GM08714 (cell line): ENCODE measurements around the gene MAP1LC3B2.

Experiments used
- H3K4me3 ChIP-seq: fragments of 200-500 bp; sonication (Bioruptor generic); 2 replicates; pipeline ENCODE4 v1.5.1; 2014; ENCODE audit warnings: mild to moderate bottlenecking, low read length, inconsistent platforms
- ZNF274 ChIP-seq: IDR thresholded peaks from 2 replicates; pipeline ENCODE4 v1.6.1; 2012; ENCODE audit warnings: mild to moderate bottlenecking, low read depth, low read length

The MAP1LC3B2 gene

DNA sequence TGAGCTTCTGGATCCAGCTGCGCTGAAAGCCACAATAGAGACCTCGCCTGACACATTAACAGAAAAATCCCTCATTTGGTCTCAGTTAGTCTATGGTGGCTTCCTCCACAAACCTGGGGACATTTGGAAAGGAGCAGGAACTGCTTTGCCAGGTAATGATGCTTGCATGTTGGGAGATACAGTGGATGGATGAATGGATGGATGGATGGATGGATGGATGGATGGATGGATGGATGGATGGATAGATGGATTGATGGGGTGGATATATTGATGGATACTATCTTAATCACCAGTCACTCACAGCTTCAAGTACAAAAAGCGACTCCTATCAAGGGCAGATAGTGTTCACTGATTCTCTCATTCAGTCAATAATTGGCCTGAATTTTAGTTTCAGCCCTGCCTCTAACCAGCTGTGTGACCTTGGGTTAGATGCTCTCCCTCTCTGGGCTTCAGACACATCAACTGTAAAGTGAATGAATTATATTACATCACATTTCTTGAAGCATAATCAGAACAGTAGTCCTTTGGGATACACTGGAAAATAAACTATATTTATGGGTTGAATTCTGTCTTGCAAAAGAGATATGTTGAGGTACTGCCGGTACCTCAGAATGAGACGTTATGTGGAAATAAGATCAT lies 29.3 kb downstream of the MAP1LC3B2 start:
- no peak for TF ChIP-seq ZNF274
- H3K4me3 ChIP-seq: no peak overlapping the region

DNA sequence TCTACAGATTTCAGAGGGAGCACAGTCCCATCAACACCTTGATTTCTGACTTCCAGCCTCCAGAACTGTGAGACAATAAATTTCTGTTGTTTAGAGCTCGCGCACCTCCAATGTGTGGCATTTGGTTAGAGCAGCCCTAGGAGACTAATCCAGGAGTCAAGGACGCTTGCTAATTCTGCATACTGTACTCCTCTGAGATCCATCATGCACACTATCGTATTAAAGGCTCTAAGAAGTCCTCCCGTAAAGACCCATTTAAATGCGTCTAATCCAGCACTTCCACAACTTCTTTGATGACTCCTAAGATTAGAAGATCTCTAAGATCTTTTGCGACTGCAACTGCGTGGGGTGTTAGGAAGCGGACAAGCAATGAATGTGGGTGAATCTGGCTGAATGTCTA lies 30.4 kb downstream of the MAP1LC3B2 start:
- no peak for TF ChIP-seq ZNF274

DNA sequence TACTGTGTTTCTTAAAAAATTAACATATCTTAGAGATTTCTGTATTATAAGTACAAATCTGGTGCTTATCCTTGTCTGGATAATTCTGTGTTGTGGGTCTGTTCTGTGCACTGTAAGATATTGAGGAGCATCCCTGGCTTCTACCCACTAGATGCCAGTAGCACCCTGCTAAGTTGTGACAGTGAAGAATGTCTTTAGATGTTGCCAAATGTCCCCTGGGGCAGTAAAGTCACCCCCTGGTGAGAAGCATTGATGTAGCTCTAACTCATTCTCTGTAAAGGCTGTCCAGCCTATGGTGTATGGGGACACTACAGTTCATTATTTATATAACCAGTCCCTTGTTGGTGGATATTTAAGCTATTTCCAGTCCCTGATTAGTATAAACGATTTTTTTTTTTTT lies 31.4 kb downstream of the MAP1LC3B2 start:
- no peak for TF ChIP-seq ZNF274
- H3K4me3 ChIP-seq: no peak overlapping the region

More for the DNA sequence above, 30.4 kb downstream of the MAP1LC3B2 start:
- H3K4me3 ChIP-seq: no peak overlapping the region

DNA sequence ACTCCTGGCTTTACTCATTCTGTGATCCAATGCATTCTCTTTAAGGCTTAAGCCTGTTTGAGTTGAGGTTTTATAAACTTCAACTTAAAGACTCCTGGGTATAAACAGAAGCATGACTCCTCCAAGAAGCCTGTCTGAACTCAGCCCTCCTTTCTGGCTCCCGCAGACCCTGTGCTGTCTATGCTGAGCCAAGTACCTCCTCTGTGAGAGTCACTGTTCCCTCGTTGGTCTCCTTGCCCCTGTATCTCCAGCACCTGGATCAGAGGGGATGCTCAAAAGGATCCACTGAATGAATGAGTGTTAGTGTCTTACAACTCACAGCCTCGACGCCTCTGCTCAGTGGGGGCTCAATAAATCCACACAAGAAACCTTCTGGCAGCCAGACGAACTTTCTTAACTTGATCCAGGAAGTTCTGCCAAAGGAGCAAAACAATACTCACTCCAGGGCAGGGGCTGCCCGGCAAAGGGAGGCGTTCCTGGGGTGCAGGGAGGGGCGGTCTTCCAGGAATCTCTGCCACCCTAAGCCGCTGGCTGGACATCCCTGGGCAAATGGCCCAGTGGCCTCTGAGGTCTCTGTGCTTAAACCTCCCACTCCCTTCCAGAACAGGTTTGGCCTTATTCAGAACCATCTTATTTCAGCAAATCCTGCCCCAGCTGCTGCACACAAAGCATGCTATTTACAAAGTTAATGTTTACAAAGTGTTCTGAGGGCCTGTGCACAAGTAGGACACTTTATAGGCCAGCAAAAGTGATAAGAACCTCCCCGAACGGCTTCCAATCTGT lies 32.9 kb downstream of the MAP1LC3B2 start:
- no peak overlapping the region for H3K4me3 ChIP-seq
- TF ChIP-seq ZNF274: no peak

DNA sequence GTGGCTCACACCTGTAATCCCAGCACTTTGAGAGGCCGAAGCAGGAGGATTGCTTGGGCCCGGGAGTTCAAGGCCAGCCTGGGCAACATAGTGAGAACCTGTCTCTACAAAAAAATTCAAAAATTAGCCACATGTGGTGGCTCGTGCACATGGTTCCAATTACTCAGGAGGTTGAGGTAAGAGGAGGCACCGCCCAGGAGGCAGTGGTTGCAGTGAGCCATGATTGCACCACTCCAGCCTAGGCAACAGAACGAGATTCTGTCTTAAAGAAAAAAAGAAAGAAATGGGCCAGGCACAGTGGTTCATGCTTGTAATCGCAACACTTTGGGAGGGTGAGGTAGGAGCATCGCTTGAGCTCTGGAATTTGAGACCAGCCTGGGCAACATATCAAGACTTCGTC lies 33.5 kb downstream of the MAP1LC3B2 start:
- TF ChIP-seq ZNF274: no peak
- H3K4me3 ChIP-seq: no peak overlapping the region

DNA sequence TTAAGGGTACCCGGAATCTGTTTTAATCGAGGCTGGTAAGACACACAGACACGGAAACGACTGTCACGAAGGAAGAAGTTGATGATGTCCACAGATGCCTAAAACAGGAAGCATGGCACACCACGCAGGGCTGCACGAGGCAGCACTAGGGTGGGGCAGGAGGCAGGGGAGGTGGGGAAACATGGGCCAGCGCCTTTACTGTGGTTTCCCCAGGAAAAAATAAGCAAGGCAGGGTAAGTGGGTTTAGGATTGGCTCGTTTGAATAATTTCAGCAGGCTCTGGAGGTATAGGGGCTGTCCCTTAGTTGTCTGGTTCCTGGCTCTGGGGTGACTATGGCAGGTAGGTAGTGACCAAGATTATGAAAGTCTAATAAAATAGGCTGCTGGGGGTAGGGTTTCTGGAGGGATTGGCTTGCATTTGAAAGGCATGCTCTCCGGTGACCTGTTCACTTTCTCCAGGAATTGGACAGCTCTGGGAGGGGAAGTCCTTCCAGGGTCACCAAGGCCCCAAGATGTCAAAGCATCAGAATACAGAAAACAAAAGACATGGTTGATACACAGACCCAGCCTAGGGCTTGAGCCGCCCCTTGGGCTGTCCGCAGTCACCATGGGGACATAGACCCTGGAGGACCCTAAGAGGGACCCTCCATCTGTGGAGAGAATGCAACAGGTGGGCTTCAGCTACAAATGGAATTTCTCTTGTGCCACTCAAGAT lies 35.3 kb downstream of the MAP1LC3B2 start:
- no peak overlapping the region for H3K4me3 ChIP-seq
- TF ChIP-seq ZNF274: no peak

DNA sequence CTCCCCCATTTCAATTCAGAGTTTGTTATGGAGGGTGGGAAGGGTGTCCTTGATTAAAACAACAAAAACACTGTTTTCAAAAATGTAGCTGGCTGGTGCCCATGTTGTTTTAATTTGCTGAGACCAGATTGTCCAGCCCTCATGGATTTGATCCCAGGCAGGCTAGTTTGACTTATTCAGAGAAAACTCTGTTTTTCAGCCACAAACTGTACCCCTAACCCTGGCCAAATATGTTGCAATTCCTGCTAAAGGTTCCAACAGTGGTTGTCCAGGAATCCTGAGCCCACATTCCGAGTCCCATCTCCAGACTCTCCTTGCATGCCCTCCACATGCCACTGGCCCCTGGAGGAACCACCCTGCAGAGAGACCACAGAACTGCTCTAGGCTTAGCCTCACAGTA lies 36.0 kb downstream of the MAP1LC3B2 start:
- TF ChIP-seq ZNF274: no peak
- H3K4me3 ChIP-seq: no peak overlapping the region

DNA sequence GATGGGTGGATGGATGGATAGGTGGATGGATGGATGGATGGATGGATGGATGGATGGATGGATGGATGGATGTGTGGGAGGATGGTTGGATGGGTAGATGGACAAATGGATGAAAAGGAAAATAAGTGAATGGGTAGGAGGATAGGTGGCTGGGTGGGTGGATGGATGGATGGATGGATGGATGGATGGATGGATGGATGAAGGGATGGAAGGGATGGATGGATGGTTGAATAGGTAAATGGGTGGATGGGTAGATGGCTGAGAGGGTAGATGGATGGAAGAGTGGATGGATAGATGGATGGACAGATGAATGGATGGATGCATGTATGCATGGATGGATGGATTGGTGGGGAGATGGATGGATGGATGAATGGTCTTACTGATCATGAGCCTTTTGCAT lies 36.5 kb downstream of the MAP1LC3B2 start:
- no peak for TF ChIP-seq ZNF274
- no peak overlapping the region for H3K4me3 ChIP-seq

DNA sequence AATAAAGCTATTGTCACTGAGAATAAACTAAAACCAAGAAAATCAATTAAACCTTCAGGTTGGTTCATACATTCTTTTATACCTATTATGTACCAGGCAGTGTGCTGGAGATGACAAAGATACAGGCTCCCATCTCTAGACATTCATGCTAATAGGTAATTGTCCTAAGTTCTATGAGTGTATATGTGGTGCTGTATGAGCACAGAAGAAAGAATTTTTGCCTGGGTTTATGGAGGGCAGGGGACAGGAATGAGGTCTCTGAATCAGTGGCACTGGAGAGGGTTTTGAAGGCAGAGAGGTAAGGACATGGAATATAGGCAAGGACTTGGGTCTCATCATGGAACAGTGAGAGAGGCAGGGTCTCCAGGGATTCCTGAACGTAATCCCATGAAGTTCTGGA lies 38.7 kb downstream of the MAP1LC3B2 start:
- H3K4me3 ChIP-seq: no peak overlapping the region
- no peak for TF ChIP-seq ZNF274

DNA sequence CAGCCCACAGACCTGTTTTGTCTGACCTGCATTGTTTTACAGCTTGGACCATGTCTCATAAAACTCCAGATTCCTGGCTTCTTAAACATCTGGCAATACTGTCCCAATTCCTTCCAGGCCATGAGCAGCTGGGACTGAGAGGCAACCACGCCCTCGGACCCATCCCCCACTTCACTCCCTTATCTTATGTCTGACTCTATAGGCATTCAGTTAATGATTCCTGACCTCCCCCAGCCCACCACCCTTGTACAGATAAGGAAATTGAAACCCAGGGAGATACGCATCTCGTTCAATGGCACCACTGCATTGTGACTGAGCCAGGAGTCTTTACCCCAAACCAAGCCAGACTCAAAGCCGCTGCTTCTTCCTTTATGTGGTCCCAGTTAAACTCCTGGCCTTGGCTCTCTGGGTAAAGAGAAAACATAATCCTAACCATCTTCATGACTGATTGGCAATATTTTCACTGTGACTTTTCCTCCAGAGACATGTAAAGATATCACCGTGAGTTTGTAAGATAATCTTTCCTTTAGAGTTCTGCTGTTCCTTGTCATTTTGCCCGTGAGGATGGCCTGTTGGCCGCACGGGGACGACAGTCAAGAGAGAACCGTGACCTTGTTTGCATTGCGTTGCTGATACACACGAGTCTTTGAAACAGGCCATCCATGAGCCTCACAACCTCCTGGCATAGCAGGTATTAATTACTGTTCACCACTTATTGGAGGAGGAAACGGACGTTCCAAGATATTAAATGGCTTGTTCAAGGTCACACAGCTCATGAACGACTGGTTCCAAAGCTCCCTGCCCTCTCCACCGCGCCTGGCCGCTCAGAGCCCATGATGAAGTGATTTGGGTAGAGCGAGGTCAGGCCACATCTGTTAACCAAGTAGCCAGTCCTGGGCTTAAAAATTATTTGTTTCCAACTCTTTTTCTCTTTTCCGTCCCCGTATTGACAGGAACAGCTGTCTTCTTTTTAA lies 39.4 kb downstream of the MAP1LC3B2 start:
- no peak for TF ChIP-seq ZNF274

DNA sequence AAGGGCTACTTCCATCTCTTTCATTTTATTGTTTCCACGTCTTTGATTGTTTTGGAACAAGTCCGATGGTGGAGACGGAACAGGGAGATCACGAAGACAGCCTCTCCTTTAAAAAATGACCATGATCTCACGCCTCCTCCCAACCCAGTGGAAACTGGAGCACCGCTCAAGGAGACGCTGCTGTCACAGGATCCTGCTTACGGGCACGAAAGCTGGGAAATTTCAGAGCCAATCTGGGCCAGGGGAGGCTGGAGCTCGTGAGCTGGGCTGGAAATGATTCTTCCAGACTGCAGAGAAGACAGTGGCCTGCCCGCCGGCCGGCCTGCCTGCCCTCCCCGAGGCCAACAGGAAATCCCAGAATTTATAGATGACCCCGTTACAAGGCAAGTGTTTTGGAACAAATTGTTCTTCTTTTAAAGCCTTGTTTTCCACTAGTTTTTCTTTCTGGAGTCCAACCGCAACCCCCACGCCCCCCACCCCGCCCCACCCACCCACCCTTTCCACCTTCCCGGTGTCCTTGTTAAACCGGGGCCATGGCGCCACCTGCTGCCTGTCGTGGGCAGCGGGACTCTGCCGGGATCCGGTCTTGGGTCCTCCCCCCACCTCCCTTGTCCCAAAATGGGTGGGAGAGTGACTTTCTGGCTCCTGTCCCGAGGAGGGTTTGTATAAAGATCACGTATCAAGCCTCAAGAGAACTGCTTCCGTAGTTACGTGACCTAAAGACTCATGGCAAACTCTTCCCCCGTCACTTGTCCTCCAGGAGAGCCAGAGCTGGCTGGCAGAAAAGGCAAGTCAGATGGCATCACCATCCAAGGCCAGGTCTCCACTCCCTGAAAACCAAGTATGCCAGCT lies 40.3 kb downstream of the MAP1LC3B2 start:
- no peak for TF ChIP-seq ZNF274
- no peak overlapping the region for H3K4me3 ChIP-seq

More for the DNA sequence above, 39.4 kb downstream of the MAP1LC3B2 start:
- H3K4me3 ChIP-seq: no peak overlapping the region

DNA sequence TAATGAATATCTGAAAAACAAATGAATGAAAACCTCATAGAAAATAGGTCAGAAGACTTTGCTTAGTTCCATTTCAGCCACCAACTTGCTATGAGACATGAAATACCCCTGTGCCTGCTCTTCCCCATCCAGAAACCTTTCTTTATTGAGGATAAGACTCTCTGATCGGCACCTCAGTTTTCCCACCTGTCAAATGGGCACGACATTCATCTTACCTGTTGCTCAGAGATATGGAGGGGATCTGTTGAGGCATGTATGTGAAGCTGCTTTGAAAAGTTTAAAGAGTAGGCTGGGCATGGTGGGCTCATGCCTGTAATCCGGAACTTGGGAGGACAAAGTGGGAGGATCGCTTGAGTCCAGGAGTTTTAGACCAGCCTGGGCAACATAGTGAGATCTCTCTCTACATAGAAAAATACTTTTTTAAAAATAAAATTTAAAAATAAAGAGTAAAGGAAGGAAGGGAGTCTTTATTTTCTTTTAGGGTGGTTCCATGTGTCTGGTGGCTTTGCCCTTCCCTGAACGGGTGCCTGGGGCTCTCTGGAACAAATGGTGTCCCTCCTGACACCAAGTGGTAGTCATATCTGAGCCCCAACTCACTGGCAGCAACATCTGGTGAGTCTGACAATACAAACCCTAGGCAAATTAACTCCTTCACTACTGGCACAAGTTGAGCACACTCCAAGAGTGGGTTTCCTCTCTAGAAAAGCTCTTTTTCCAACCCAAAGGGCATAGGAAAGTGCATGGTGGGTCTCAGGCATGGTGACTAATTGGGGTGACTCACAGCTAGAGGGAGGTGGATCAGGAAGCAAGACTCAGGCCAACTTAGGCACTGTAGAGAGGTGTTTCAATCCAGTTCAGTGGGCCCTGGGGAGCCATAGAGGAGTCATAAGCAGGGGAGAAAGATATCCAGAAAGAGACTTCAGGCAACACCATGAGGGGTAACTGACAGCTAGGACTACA lies 42.1 kb downstream of the MAP1LC3B2 start:
- no peak for TF ChIP-seq ZNF274
- H3K4me3 ChIP-seq: no peak overlapping the region
